GM21786 (cell line): ENCODE data around the gene TIMM17A.
"Not testable (repeated sequence)": the region's sequence is repeated elsewhere in the genome, so short reads cannot be mapped to it uniquely, and the experiment has no call there.

Experiments used
- ATAC-seq: cut with Tn5 transposase; IDR thresholded peaks from one replicate; pipeline ENCODE4 v1.9.1; 2021; ENCODE audit not compliant: unreplicated experiment

Gene TIMM17A

DNA sequence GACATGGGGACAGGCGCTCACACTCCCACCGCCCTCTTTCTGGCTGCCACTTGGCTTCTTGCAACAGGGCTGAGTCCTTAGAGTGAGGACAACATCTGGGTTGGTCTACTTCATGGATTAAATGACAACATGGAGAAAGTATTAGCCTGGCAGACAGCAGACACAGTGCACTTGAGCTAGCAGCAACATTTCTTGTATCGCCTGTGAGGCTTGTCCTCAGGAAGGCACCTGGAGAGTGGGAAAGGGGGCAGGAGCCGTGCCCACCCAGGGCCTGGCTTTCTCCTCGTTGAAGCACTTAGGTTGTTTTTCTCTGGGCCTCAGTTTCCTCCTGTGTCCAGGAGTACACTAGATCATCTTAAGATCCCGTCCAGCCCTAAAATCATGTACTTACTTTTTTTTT, 58.8 kb downstream of the TIMM17A start:
- ATAC-seq, result no peak

DNA sequence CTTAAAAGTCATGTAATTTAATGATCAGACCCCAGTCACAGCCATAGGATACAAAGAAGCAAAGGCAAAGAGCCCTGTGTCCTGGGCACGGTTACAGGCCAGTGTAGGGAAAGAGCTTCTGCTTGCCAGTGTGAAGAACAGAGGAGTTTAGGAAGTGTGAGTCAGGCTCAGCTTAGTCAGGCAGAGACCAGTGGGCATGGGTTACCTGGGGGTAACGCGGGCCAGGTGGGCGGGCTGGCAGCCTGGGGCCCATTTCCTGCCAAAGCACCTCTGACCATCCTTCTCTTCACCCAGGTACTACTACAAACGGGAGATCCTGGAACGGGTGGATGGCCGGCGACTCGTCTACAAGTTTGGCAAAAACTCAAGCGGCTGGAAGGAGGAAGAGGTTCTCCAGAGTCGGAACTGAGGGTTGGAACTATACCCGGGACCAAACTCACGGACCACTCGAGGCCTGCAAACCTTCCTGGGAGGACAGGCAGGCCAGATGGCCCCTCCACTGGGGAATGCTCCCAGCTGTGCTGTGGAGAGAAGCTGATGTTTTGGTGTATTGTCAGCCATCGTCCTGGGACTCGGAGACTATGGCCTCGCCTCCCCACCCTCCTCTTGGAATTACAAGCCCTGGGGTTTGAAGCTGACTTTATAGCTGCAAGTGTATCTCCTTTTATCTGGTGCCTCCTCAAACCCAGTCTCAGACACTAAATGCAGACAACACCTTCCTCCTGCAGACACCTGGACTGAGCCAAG, 59.8 kb downstream of the TIMM17A start:
- no peak for ATAC-seq

DNA sequence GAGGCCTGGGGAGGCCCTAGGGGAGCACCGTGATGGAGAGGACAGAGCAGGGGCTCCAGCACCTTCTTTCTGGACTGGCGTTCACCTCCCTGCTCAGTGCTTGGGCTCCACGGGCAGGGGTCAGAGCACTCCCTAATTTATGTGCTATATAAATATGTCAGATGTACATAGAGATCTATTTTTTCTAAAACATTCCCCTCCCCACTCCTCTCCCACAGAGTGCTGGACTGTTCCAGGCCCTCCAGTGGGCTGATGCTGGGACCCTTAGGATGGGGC, 60.3 kb downstream of the TIMM17A start:
- no peak for ATAC-seq

DNA sequence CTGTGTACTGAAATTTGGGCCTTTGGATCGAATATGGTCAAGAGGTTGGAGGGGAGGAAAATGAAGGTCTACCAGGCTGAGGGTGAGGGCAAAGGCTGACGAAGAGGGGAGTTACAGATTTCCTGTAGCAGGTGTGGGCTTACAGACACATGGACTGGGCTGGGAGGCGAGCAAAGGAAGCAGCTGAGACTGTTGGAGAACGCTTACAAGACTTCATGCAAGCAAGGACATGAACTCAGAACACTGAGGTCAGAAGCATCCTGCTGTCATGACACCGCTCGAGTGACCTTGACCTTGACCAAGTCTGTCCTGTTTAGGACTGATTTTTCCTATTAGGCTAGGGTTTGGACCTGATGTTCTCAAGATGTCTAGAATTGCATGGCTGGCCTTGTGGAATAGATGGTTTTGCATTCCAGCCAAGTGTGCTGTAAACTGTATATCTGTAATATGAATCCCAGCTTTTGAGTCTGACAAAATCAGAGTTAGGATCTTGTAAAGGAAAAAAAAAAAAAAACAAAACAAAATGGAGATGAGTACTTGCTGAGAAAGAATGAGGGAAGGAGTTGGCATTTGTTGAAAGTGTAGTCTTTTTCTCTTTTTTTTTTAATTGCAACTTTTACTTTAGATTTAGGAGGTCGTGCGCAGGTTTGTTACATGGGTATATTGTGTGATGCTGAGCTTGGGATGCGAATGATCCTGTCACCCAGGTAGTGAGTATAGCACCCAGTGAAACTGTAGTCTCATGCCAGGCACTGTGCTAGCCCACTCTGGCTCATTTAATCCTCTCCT, 60.9 kb downstream of the TIMM17A start:
- ATAC-seq, result no peak

DNA sequence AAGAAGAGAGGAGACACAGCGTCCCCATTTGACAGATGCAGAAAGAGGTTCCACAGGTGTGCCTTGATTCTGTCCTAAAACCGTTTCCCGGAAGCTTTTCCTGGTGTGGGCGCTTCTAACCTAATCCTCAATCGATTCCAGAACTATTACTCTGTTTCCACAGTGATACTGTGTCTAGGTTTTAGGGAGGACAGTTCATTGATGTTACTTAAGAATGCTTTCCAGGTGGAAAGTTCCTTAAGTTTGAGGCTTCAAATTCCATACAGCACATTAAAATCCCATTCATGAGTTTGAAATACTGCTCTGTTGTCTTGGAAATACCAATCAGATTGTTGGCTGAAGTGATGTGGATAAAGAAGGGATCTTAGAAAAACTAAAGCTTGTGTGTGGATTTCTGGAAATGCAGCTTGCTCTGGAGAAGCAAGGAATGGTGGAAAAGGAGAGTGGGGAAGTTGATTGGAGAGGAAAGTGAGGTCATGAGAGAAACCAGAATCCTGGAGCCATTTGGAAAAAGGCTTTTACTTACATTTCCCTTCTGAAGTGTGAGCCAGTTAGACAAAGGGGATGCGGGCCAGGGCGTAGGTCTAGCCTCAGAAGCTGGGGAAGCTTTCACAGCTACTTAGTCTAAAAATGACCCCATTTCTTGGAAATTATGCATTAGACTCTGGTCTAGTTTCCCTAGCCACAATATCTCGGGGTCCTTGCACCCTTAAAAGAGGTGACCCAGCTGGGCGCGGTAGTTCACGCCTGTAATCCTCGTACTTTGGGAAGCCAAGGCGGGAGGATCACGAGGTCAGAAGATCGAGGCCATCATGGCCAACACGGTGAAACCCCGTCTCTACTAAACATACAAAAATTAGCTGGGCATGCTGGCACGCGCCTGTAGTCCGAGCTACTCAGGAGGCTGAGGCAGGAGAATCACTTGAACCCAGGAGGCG, 61.8 kb downstream of the TIMM17A start:
- no peak for ATAC-seq

DNA sequence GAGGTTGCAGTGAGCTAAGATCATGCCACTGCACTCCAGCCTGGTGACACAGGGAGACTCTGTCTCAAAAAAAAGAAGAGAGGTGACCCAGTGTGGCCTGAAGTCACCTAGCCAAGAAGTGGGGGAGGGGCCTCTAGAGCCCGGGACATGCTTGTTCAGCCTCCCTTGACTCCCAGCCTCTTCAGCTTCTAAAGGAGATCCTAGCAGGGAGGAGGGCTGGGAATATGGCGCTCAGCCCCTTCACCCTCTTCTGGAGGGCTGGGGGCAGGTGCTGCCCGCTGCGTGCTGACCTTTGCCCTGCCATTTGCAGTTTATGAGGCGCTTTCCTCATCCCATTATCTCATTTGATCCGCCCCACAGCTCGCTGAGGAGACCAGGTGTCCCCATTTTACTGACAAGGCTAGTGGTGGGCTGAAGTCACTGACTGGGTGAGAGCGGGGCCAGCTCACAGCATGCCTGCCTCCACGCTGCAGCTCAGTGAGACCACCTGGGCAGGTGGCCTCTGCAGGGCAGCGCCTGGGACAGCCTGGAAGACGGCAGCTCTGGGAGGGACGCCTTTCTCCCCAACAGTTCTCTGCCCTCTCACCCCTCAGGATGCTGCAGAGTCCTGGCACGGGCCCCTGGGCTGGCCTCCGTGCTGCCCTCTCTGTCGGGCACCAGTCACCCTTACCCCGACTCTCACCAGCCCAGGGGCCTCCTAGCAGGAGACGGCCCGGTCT, 62.6 kb downstream of the TIMM17A start:
- ATAC-seq, result no peak

DNA sequence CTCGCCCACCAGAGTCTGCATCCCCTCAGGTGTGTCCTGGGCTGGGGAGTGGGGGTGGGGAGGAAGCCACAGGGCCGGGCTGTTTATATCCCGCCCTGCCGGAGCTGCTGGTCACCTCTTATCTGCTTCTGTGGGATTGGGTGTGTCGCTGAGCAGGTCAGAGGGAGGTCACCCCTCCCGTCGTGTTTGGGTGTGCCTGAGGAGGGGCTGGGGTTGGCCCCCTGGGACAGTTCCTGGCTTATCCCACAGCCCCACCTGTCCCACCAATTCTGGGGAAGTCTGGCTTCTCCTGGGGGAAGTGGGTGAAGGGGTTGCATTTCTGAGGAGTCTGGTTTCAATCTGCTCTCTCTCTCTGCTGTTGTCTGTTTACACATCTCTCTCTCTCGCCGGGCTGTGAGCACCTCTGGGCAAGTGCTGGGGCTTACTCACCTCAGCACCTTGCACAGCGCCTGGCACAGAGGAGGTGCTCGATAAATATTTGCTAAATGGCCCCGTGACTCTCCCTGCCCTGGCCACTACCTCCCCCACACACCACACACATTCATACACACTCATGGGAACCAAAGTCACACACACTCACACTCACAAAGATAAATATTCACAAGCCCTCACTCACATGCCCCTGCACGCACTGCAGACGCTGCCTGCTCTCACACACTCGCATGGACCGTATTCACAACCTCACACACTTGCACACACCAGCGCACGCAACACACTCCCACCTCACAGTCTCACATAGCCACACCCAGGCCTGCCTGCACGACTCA, 63.3 kb downstream of the TIMM17A start:
- no peak for ATAC-seq

DNA sequence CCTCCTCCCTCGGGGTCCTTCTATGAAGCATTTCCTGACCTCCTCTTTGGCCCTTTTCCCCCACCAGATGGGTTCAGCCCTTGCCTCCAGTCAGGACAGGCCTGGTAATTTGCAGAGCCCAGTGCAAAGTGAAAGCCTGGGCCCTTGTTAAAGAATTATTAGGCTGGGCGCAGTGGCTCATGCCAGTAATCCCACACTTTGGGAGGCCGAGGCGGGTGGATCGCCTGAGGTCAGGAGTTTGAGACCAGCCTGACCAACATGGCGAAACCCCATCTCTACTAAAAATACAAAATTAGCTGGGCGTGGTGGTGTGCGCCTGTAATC, 63.9 kb downstream of the TIMM17A start:
- not testable (repeated sequence) for ATAC-seq
